ENCODE data around the gene CCDC6. TPM values are rescaled to one million over a fixed set of nuclear protein-coding genes. Genes with fewer than 3 reads are reported as not detected.

The CCDC6 gene
- total and polyA plus RNA-seq, 9 of the 15 experiments (the other 6 are each of a cell fraction or from before 2014, with no cell fraction given) = 10.4 to 41.0 (median 20.9) TPM

GRCh38 chr10:59856104-59856503 is 50.3 kb downstream of the CCDC6 start (continued):
- TF ChIP-seq TFE3 (CRISPR knock-in tag; IDR thresholded peaks at IDR 0.05) (no peak), SMARCB1 (IDR thresholded peaks at IDR 0.05; ENCODE audit: insufficient read length, low read depth) (no peak), SMARCA5 (IDR thresholded peaks at IDR 0.05) (no peak), E2F5 (CRISPR knock-in tag; IDR thresholded peaks at IDR 0.05) (no peak)

- CTCF ChIA-PET (ENCODE audit: low intra/inter-chr PET ratio) = no interaction called here
- no TSS peak for BruUV-seq (replicated peaks)
- Histone ChIP-seq H4K20me1 (replicated peaks; ENCODE audit: control insufficient read depth, insufficient read depth, low read length) (no peaks in the 10 kb centered on the region), H3K9me3 (replicated peaks; ENCODE audit: control insufficient read depth, insufficient read depth, low read depth, low read length) (no peaks in the 10 kb centered on the region), H3K36me3 (ENCODE audit: control insufficient read depth, insufficient read depth, low read length) (peaks cover 23% of the 10 kb centered on the region; the same call in 2 of the 3 replicates), H3K4me2 (ENCODE audit: insufficient read depth, low read length) (no peak overlapping the region), H3K4me3 (no peak overlapping the region), H3K4me1 (replicated peaks in 1 of 2; ENCODE audit: control insufficient read depth in 2 of 2, insufficient read depth in 2 of 2, low read length in 2 of 2) (no peaks in the 10 kb centered on the region), H3K9ac (ENCODE audit: insufficient read depth in 1 of 2, low read depth in 2 of 2, low read length in 2 of 2) (no peak overlapping the region), H2AFZ (ENCODE audit: low read depth, low read length) (no peak overlapping the region), H3K9me1 (ENCODE audit: control insufficient read depth, insufficient read depth, low read length) (no peaks in the 10 kb centered on the region), H3K27ac (ENCODE audit: extremely low read depth, low read depth, low read length) (no peak overlapping the region), H3K27me3 (ENCODE audit: control insufficient read depth in 2 of 2, insufficient read depth in 2 of 2, low read length in 2 of 2) (no peaks in the 10 kb centered on the region), H3K79me2 (ENCODE audit: control insufficient read depth, insufficient read depth, low read length) (peaks cover 52% of the 10 kb centered on the region)
- ATAC-seq (no peak), FAIRE-seq (no peak), DNase-seq (ENCODE audit: extremely low read depth in 1 of 4, low spot score in 3 of 4) (no peak)
- WGBS (ENCODE audit: insufficient coverage, low coverage, missing lambda C conversion rate) = 81% methylated on average over 4 of the region's 4 CpGs
- POLR2A ChIA-PET = interaction anchor here (1.7 kb wide), 1 partner anchor 11 kb away, joined by 7 read pairs; no protein-coding TSS in a partner anchor
- TF ChIP-seq ZNF274 (IDR thresholded peaks at IDR 0.05; ENCODE audit: borderline replicate concordance, low read depth, low read length) (0 out of 2 replicates have a peak, but pooled peaks have one; percentile 4), PRMT5 (CRISPR knock-in tag; IDR thresholded peaks at IDR 0.05) (no peak)
- intact Hi-C loops (cut with micrococcal nuclease) = no loop called here
- in situ Hi-C loops (cut with MboI) = no loop called here
Measured at GRCh38 chr10:59854571-59854970, 51.8 kb downstream of the CCDC6 start.
